Stomach (tissue), 9 donors: ENCODE results near the gene SENP1. TPM values are rescaled to one million over a fixed set of nuclear protein-coding genes. Genes with fewer than 3 reads are reported as not detected.

ENCODE experiments used
- DNase-seq, 2 donors: peaks; one replicate each; pipeline versions ENCODE4 v3.0.0 to v3.0.0-alpha.2; 2013 to 2019
- H3K27ac ChIP-seq, 5 donors: fragments of 200-600 bp in 4 of 5; sonication (generic) in 4 of 5; one replicate each; pipeline ENCODE4 v1.5.1; 2013 to 2019; ENCODE audit warnings: mild to moderate bottlenecking in 1 of 5, moderate library complexity in 1 of 5
- H3K27me3 ChIP-seq, 3 donors: fragments of 200-600 bp; sonication (generic); one replicate each; pipeline ENCODE4 v1.5.1; 2017 to 2019; ENCODE audit warnings: mixed run types in 1 of 3
- H3K36me3 ChIP-seq, 4 donors: fragments of 200-600 bp; sonication (generic); 1 replicate in 3 of 4; 2 replicates in 1 of 4; pipeline ENCODE4 v1.5.1; 2016 to 2019
- H3K4me1 ChIP-seq, 4 donors: fragments of 200-600 bp; sonication (generic); one replicate each; pipeline ENCODE4 v1.5.1; 2016 to 2019
- H3K4me3 ChIP-seq, 4 donors: fragments of 200-600 bp; sonication (generic) in 3 of 4; one replicate each; pipeline ENCODE4 v1.5.1; 2016 to 2019; ENCODE audit warnings: mild to moderate bottlenecking in 1 of 4
- H3K9me3 ChIP-seq, 4 donors: fragments of 200-600 bp; sonication (generic); one replicate each; pipeline ENCODE4 v1.5.1; 2016 to 2019
- EP300 ChIP-seq: sonication (generic); formaldehyde crosslinking; IDR thresholded peaks from one replicate; pipeline ENCODE4 v1.6.1; 2017; ENCODE audit warnings: antibody characterized with exemption
- POLR2A ChIP-seq, 4 donors: fragments of 450-650 bp; IDR thresholded peaks; one replicate each; pipeline ENCODE4 v1.6.1; 2016; ENCODE audit warnings: antibody characterized with exemption in 4 of 4, control low read depth in 2 of 4, mild to moderate bottlenecking in 1 of 4, moderate library complexity in 1 of 4
- POLR2AphosphoS5 ChIP-seq, 3 donors: sonication (generic); formaldehyde crosslinking; IDR thresholded peaks; one replicate each; pipeline ENCODE4 v1.6.1; 2016; ENCODE audit warnings: antibody characterized with exemption in 3 of 3
- WGBS, 5 donors: extraction: QIAGEN DNeasy Blood & Tissue Kit in 3 of 5; methylation state at CpG; one replicate each; pipeline versions ENCODE4 v1.1.5 to v1.1.7; 2013 to 2018; 5-methylcytosine and 5-hydroxymethylcytosine counted together
- intact Hi-C: fragments of 100-400 bp; cut with DNase I; formaldehyde crosslinking; loops from one replicate; pipeline ENCODE4 v1.15.1; 2023; ENCODE audit warnings: low total_unique reads
- polyA plus RNA-seq, 3 donors: library from polyadenylated mRNA; stranded (reverse); fragments of 200-250 nt; gene quantifications; one replicate each; pipeline ENCODE4 v1.2.3, GENCODE V29; 2013
- total RNA-seq, 5 donors: library from RNA; depleted of rRNA; stranded (reverse); fragments of >200 nt; gene quantifications; one replicate each; pipeline versions ENCODE4 v1.1.0 to v1.2.3, GENCODE V29; 2014 to 2016
- TF ChIP-seq, protein P1 (sequence below), 7 experiments: fragments of 450-650 bp in 4 of 7; fragments of 200-600 bp in 3 of 7; sonication (generic) in 3 of 7; IDR thresholded peaks; one replicate each; pipeline ENCODE4 v1.5.1; 2016 to 2019; ENCODE audit warnings: antibody characterized with exemption in 7 of 7, control low read depth in 2 of 7, mild to moderate bottlenecking in 1 of 7
- donor health status: healthy with polysubstance abuse.
- donor health status: Bipolar disorder and iron deficiency.
- donor health status: healthy.

Gene SENP1
- total and polyA plus RNA-seq, 8 donors = 2.9 to 27.5 (median 10.6) TPM

- DNase-seq = no peak
- H3K36me3 ChIP-seq = peaks cover 18 to 43% (median 42%) of the 10 kb centered on the region in 4 donors
- H3K4me3 ChIP-seq = no peak overlapping the region
- intact Hi-C loops = no loop called here
- no peaks in the 10 kb centered on the region for H3K27me3 ChIP-seq
- no peak overlapping the region for H3K27ac ChIP-seq
- no peaks in the 10 kb centered on the region for H3K9me3 ChIP-seq
- no peak for TF ChIP-seq POLR2AphosphoS5 (IDR thresholded peaks at IDR 0.05)
- no peak for TF ChIP-seq POLR2A (IDR thresholded peaks at IDR 0.05)
- TF ChIP-seq, protein P1, sequence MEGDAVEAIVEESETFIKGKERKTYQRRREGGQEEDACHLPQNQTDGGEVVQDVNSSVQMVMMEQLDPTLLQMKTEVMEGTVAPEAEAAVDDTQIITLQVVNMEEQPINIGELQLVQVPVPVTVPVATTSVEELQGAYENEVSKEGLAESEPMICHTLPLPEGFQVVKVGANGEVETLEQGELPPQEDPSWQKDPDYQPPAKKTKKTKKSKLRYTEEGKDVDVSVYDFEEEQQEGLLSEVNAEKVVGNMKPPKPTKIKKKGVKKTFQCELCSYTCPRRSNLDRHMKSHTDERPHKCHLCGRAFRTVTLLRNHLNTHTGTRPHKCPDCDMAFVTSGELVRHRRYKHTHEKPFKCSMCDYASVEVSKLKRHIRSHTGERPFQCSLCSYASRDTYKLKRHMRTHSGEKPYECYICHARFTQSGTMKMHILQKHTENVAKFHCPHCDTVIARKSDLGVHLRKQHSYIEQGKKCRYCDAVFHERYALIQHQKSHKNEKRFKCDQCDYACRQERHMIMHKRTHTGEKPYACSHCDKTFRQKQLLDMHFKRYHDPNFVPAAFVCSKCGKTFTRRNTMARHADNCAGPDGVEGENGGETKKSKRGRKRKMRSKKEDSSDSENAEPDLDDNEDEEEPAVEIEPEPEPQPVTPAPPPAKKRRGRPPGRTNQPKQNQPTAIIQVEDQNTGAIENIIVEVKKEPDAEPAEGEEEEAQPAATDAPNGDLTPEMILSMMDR (IDR thresholded peaks at IDR 0.05) = no peak
- no peak for TF ChIP-seq EP300
- WGBS, 5 donors = 71 to 83% (median 80%) methylated on average over 5 of the region's 5 CpGs
- H3K4me1 ChIP-seq = peaks cover 0 to 5% (median 0%) of the 10 kb centered on the region in 4 donors
Measured at GRCh38 chr12:48041591-48042423, 64.1 kb downstream of the SENP1 start.

GRCh38 chr12:48040354-48040753 lies 65.5 kb downstream of the SENP1 start:
- WGBS, 5 donors = 50 to 70% (median 53%) methylated on average over 3 of the region's 3 CpGs
- Histone ChIP-seq H3K27ac (no peak overlapping the region), H3K36me3 (peaks cover 9 to 29% (median 27%) of the 10 kb centered on the region in 4 donors), H3K4me1 (peaks cover 0 to 5% (median 0%) of the 10 kb centered on the region in 4 donors), H3K27me3 (no peaks in the 10 kb centered on the region), H3K9me3 (no peaks in the 10 kb centered on the region), H3K4me3 (no peak overlapping the region)
- intact Hi-C loops = no loop called here
- TF ChIP-seq EP300 = no peak
- TF ChIP-seq POLR2AphosphoS5 (IDR thresholded peaks at IDR 0.05) = no peak
- TF ChIP-seq POLR2A (IDR thresholded peaks at IDR 0.05) = no peak
- TF ChIP-seq, protein P1 (IDR thresholded peaks at IDR 0.05) = no peak
- DNase-seq = no peak

GRCh38 chr12:48039151-48039550 lies 66.7 kb downstream of the SENP1 start:
- TF ChIP-seq POLR2AphosphoS5 (IDR thresholded peaks at IDR 0.05) = no peak
- TF ChIP-seq EP300 = no peak
- no peak for TF ChIP-seq POLR2A (IDR thresholded peaks at IDR 0.05)
- TF ChIP-seq, protein P1 (IDR thresholded peaks at IDR 0.05) = no peak

DNA sequence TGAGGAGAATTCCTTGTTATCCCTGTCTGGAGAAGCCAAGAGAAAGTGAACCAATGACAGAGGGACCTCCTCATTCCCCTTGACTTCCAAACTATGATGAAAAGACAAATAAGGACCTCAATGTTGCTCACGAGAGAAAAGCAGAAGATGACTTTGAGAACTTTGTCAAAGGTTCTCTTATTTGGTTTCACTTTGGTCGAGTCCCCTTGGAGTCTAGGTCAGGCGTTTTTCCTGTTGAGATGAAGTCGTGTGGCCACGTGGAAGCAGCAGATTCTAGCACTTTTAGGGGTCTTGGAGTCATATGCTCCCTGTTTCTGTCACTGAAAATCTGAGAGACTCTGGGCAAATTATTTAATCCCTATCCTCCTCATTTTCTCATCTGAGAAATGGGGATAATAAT lies 67.8 kb downstream of the SENP1 start:
- no peaks in the 10 kb centered on the region for H3K9me3 ChIP-seq
- H3K4me3 ChIP-seq = no peak overlapping the region
- H3K4me1 ChIP-seq = peaks cover 0 to 5% (median 0%) of the 10 kb centered on the region in 4 donors
- peaks cover 0 to 8% (median 5%) of the 10 kb centered on the region in 4 donors for H3K36me3 ChIP-seq
- no peaks in the 10 kb centered on the region for H3K27me3 ChIP-seq
- intact Hi-C loops = no loop called here
- DNase-seq = no peak
- 60 to 76% (median 72%) methylated on average over 5 of the region's 5 CpGs for WGBS, 5 donors
- TF ChIP-seq, protein P1 (IDR thresholded peaks at IDR 0.05) = no peak
- no peak for TF ChIP-seq EP300
- no peak for TF ChIP-seq POLR2AphosphoS5 (IDR thresholded peaks at IDR 0.05)
- no peak for TF ChIP-seq POLR2A (IDR thresholded peaks at IDR 0.05)
- H3K27ac ChIP-seq = no peak overlapping the region

More at GRCh38 chr12:48039151-48039550, 66.7 kb downstream of the SENP1 start:
- no peak for DNase-seq
- Histone ChIP-seq H3K4me1 (peaks cover 0 to 5% (median 0%) of the 10 kb centered on the region in 4 donors), H3K36me3 (peaks cover 0 to 17% (median 15%) of the 10 kb centered on the region in 4 donors), H3K27me3 (no peaks in the 10 kb centered on the region), H3K9me3 (no peaks in the 10 kb centered on the region), H3K27ac (no peak overlapping the region), H3K4me3 (no peak overlapping the region)
- WGBS, 5 donors = 83 to 100% (median 95%) methylated on average over 1 of the region's 1 CpG
- intact Hi-C loops = no loop called here
